ENCODE measurements around the gene C19orf38.

GRCh38 chr19:10805758-10806247, 42.4 kb upstream of the C19orf38 start:
- TF ChIP-seq EZH2 (IDR thresholded peaks at IDR 0.05; ENCODE audit: low read length, unreplicated experiment) (no peak), CTCF (conservative IDR thresholded peaks at IDR 0.05; ENCODE audit: low read depth, low read length) (no peak), EZH2phosphoT487 (IDR thresholded peaks at IDR 0.05; ENCODE audit: borderline replicate concordance, low read length) (no peak)
